Fibroblast of gingiva (primary cell): ENCODE data around the gene CYTL1.
"Not testable (repeated sequence)": the region's sequence is repeated elsewhere in the genome, so short reads cannot be mapped to it uniquely, and the experiment has no call there.

Experiments
- DNase-seq: peaks from one replicate; pipeline ENCODE4 v3.0.0-alpha.2; 2011; ENCODE audit warnings: low read depth

Gene CYTL1

DNA sequence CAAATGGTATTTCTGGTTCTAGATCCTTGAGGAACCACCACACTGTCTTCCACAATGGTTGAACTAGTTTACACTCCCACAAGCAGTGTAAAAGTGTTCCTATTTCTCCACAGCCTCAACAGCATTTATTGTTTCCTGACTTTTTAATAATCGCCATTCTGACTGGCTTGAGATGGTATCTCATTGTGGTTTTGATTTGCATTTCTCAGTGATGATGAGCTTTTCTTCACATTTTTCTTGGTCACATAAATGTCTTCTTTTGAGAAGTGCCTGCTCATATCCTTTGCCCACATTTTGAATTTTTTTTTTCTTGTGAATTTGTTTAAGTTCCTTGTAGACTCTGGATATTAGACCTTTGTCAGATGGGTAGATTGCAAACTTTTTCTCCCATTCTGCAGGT, 22.3 kb downstream of the CYTL1 start:
- not testable (repeated sequence) for DNase-seq

DNA sequence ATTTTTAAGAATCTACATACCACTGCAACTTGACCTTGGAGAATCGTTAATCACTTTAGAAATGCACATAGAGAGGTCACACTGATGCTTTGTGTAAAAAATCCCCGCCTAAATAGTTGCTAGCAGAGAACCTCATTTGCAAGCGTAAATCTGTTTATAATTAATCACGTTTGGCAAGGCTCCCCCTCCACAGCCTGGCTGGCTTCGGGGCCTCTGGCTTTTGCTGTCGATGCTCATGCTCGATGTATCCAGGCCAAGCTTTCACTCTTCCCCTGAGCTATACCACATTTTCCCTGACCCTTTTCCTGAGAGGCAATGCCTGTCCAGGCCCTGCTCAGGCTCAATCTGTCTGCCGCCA, 23.4 kb downstream of the CYTL1 start:
- DNase-seq: peak; percentile 46

GRCh38 chr4:4995103-4995907, 24.0 kb downstream of the CYTL1 start:
- peak; percentile 63 for DNase-seq

DNA sequence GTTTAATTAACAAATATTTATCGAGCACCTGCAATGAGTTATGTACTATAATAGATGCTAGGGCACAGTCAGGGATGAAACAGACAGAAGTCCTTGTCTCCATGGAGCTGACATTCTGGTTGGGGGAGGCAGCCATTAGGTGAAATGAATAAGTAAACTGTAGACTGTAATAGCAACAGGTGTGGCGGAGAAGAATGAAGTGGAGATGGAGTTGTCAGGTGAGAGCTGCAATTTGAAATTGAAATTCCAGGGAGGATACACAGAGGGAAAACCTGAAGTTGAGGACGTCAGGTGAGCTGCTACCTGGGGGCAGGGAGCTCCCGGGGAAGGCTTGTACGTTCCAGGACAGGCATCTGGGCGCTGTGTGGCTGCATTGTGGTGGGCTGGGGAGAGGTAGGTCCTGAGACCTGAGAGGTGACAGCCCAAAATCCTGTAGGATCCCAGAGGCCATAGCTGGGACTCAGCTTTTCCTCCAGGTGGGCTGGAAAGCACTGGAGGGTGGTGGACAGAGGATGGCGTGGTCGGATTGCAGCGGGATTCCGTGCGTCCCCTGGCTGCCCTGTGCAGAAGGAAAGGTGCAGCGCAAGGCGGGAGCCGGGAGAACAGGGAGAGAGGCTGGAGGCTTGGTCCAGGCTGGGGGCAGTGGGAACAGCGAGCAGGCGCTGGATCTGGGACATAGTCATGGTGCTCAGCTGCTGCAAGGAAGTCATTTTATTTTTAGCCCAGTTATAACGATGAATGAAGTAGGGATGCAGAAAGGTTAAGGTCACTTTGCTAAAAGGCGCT, 24.8 kb downstream of the CYTL1 start:
- no peak for DNase-seq

- no peak for DNase-seq
Observed at GRCh38 chr4:4992833-4993232, 26.4 kb downstream of the CYTL1 start.

DNA sequence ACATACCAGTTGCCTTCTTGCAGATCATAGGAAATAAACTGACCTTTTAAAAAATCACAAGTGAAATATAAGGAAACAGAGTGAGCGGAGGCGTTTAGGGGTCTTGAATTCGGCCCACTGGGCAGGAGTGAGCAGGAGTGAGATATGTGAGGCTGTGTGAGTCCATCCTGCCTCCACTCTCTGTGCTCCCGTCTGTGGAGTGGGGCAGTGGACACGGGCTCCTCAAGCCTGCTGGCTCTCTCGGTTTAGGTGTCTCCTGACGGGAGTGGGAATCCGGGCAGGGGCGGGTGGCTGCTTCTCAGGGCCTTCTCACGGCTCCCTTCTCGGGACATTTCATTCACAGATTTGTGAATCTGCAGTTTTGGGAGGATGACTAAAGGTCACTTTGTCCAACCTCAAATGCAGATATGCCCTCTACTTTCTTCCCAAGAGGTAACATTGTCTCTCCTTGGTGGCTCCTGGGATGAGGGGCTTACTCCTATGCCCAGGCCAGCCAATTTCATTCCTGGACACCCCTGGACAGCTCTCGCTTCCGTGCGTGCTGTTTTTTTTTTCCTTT, 27.6 kb downstream of the CYTL1 start:
- no peak for DNase-seq

DNA sequence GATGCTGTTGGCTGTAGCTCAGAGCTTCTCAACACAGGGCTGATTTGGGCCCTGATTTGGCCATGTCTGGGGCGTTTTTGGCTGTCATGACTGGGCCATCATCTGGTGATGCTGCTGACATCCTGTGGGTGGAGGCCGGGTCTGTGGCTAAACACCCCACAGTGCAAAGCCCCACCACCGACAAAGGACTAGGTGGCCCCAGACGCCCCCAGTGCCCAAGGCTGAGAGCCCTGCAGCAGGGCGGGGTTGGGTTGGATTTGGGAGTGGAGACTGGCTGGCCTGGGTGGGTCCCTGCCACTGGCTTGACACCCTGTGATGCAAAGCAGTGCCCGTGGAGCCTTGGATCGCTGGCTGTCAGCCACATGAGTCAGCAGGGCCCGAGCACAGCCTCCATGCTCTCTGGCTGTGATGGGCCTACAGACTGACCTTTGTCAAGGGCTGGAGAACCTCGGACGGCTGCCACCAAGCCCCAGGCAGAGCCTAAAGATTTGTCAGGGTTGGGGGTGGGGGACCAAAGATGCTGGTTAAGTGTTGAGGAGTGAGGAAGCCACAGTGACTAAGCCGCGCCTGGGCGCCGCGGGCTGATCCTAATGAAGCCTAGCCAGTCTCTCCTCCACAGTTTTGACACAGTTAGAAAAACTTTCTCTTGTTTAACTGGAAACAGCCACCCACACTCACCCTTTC, 28.3 kb downstream of the CYTL1 start:
- peak; percentile 95 for DNase-seq

DNA sequence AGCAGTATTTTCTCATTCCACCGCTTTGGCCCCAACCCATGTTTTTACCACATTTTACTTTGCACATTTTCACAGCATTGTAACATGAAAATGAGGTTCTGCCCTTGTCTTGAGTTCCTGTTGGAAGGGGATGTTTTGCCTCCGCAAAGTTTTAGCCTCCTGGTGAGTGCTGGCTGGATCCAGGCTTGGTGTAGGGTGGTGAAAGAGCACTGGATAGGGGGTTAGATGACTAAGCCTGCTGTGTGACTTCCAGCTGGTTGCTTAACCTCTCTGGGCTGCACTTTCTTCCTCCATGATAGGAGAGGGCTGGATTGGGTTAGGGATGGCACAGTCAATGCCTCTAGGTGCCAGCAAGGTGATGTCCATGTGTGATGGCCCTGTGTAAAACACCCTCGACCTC, 28.9 kb downstream of the CYTL1 start:
- DNase-seq: peak; percentile 50

GRCh38 chr4:4989083-4989622, 30.1 kb downstream of the CYTL1 start:
- no peak for DNase-seq

DNA sequence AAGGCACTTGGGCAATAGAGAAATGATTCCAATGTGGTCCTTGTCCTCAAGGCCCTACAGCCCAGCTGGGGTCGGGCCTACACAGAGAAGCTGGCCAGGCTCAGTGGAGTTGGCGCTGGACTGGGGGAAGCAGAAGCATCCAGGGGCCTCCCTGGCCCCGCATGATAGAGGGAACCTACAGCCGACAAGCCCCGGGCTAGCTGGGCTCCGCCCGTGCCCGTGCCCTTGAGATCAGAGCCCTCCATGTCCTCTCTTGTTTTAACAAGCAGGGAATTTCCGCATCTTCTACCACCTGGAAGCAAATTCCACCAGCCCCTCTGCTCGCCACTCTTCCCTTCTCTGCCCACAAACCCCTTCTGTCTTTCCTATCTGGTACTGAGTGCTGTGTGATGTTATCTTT, 31.6 kb downstream of the CYTL1 start:
- DNase-seq: no peak

GRCh38 chr4:4986841-4987240, 32.4 kb downstream of the CYTL1 start:
- DNase-seq: no peak

DNA sequence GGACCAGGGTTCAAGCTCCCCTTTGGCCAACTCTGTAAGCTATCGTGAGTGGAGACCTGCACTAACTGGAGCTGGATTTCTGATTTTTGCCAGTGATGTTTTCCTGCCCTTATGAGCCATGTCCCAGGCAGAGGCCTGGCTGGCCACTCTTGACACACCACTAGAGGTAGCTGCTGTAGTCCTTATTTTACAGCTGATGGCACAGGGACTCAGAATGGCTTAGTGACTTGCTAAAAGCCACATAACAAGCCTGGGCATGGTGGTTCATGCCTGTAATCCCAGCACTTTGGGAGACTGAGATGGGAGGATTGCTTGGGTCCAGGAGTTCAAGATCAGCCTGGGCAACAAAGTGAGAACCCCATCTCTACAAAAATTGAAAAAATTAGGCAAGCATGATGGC, 33.4 kb downstream of the CYTL1 start:
- DNase-seq: peak; percentile 21

GRCh38 chr4:4985036-4985435, 34.2 kb downstream of the CYTL1 start:
- no peak for DNase-seq

DNA sequence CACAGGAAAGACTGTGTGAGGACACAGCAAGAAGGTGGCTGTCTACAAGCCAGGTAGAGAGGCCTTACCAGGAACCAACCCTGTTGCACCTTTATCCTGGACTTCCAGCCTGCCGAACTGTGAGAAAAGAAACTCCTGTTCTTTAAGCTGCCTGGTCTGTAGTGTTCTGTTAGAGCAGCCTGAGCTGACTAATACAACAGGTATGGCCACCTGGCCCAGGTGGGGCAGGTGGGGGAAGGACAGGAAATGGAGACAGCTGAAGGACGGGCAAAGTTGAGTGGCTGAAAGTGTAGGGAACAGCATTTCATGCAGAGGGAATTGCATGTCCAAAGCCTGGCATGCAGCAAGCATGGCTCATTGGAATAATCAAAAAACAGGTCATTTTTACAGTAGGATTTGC, 35.1 kb downstream of the CYTL1 start:
- no peak for DNase-seq

DNA sequence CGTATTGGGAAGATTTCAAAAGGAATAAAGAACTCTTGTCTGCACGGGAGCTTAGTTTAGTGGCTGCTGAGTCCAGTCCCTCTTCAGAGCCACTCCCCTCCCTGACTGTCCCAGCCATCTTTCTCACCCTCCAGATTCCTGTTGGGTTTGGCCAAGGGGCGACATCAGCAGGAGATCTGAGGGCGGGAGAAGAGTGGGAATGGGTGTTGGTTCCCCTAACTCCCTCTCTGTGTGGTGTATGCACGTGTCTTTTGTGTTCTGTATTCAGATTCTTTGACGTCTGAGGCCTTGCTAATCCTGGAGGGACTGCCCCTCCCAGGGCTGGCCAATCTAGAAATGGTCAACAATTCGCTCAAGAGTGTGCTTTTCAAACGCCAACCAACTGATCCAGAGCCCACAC, 37.4 kb downstream of the CYTL1 start:
- DNase-seq: no peak

- DNase-seq: peak; percentile 87
Observed at GRCh38 chr4:4981427-4981826, 37.8 kb downstream of the CYTL1 start.

DNA sequence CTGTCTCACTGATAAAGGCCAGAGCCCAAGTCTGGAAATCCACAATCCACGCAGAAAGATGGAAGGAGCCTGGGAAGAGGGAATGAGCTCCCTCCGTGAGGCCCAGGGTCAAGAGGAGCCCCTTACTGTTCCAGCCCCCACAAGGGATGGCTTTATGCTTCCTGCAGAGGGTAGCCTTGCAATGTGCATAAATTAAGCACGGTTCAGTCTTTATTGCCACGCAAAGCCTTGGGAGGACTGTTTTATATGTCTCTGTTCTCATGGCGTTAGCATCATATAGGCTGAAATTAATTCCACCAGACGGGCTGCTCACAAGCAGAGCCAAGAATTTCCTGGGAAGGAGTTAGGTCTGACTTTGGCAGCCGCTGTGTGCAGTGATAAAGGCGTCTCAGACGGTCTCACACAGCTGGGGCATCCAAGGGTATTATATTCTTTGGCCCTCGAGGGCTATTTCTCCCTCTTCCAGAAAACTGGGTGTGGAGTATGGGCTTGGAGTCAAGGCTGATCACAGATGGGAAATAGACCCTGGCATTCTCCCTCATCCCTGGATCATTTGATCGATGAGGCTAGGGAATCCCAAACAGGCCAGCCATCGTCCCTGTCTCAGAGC, 38.5 kb downstream of the CYTL1 start:
- DNase-seq: no peak

GRCh38 chr4:4979971-4980370, 39.3 kb downstream of the CYTL1 start:
- no peak for DNase-seq

DNA sequence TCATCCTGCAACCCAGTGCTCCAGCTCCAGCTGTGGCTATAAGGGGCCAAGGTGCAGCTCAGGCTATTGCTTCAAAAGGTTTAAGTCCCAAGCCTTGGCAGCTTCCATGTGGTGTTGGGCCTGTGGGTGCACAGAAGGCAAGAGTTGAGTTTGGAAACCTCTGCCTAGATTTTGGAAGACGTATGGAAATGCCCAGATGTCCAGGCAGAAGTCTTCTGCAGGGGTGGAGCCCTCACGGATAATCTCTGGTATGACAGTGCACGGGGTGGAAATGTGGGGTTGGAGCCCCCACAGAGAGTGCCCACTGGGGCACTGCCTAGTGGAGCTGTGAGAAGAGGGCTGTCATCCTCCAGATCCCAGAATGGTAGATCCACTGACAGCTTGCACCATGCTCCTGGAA, 44.5 kb downstream of the CYTL1 start:
- no peak for DNase-seq

DNA sequence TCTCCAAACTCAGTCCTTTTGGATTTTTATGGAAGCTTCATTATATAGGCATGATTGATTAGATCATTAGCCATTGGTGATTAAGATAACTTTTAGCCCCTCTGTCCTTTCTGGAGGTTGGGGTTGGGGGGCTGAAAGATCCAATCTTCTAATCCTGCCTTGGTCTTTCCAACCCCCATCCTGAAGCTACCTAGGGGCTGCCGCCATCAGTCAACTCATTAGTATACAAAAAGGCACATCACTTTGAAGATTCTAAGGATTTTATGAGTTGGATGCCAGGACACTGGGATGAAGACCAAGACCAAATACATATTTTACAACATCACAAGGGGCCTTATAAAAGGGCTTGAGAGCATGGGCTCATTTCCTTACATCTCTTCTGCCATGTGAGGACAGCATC, 47.5 kb downstream of the CYTL1 start:
- no peak for DNase-seq

- DNase-seq: peak; percentile 63
Observed at GRCh38 chr4:4969298-4969697, 50.0 kb downstream of the CYTL1 start.

DNA sequence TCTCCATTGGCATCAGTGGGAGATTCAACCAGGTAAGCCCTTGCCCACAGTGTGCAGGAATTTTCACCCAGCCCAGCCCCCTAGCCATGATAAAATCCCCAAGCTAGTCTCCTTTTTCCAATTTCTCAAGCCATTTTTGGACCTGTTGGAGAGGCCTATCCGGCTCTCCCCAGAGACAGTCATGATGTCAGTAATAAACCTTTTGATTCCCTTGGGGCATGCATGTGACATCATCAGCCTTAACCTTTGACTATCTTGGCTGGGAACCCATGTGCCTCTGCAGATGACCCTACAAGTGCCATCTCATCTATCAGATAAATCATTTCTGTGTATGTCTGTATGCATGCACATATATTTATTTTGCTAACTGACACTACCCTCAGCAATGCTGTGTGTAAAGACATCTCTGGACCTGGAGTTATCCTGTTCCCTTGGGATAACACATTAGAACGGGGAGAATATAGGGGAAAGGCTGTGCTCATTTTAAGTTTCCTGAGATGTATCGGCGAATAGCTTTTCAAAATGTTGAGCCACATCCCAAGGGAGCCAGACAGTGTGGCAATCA, 51.0 kb downstream of the CYTL1 start:
- peak; percentile 30 for DNase-seq
